Activated naive CD8-positive, alpha-beta T cell treated with anti-CD3 and anti-CD28 coated beads, Interleukin-2, amount 50 U/mL, for 24 hours (primary cell): ENCODE data around the gene MAPK6.

Experiments used
- ATAC-seq: fragments of 150-1000 bp; cut with Tn5 transposase; one replicate; pipeline ENCODE4 v1.10.0; 2021
- DNase-seq: peaks from one replicate; pipeline ENCODE4 v3.0.0; 2021
- H3K27ac Mint-ChIP-seq: one replicate; pipeline ENCODE4 v1.8.0; 2021; ENCODE audit warnings: mild to moderate bottlenecking, mixed read lengths
- H3K27me3 Mint-ChIP-seq: one replicate; pipeline ENCODE4 v1.8.0; 2021; ENCODE audit warnings: mixed read lengths
- H3K36me3 Mint-ChIP-seq: one replicate; pipeline ENCODE4 v1.8.0; 2021; ENCODE audit warnings: low read depth, mixed read lengths
- H3K4me1 Mint-ChIP-seq: one replicate; pipeline ENCODE4 v1.8.0; 2021; ENCODE audit warnings: mixed read lengths
- H3K4me3 Mint-ChIP-seq: one replicate; pipeline ENCODE4 v1.8.0; 2021; ENCODE audit warnings: mild to moderate bottlenecking, moderate library complexity, mixed read lengths
- H3K9me3 Mint-ChIP-seq: one replicate; pipeline ENCODE4 v1.8.0; 2021; ENCODE audit warnings: mixed read lengths

Gene MAPK6

GRCh38 chr15:52105846-52106245 lies 86.8 kb downstream of the MAPK6 start:
- H3K9me3 Mint-ChIP-seq = no peaks in the 10 kb centered on the region
- no peak overlapping the region for H3K27ac Mint-ChIP-seq
- H3K4me1 Mint-ChIP-seq = peaks cover 4% of the 10 kb centered on the region

GRCh38 chr15:52106641-52107040 lies 87.6 kb downstream of the MAPK6 start:
- Mint-ChIP-seq H3K4me3 (no peak overlapping the region), H3K27me3 (peaks cover 24% of the 10 kb centered on the region), H3K9me3 (no peaks in the 10 kb centered on the region), H3K27ac (no peak overlapping the region), H3K4me1 (peaks cover 4% of the 10 kb centered on the region), H3K36me3 (no peaks in the 10 kb centered on the region)
- no peak for DNase-seq
- no peak for ATAC-seq

More at GRCh38 chr15:52105846-52106245, 86.8 kb downstream of the MAPK6 start:
- H3K27me3 Mint-ChIP-seq = peaks cover 16% of the 10 kb centered on the region
- no peak overlapping the region for H3K4me3 Mint-ChIP-seq
- H3K36me3 Mint-ChIP-seq = no peaks in the 10 kb centered on the region
- ATAC-seq (no peak), DNase-seq (no peak)

GRCh38 chr15:52107238-52107637 lies 88.2 kb downstream of the MAPK6 start:
- Mint-ChIP-seq H3K4me3 (no peak overlapping the region), H3K27me3 (peaks cover 24% of the 10 kb centered on the region), H3K9me3 (no peaks in the 10 kb centered on the region), H3K36me3 (no peaks in the 10 kb centered on the region), H3K4me1 (peaks cover 4% of the 10 kb centered on the region), H3K27ac (no peak overlapping the region)
- ATAC-seq (no peak), DNase-seq (no peak)

GRCh38 chr15:52109559-52110451 lies 90.8 kb downstream of the MAPK6 start:
- H3K4me3 Mint-ChIP-seq = no peak overlapping the region
- H3K9me3 Mint-ChIP-seq = no peaks in the 10 kb centered on the region
- ATAC-seq (no peak), DNase-seq (no peak)
- H3K4me1 Mint-ChIP-seq = no peaks in the 10 kb centered on the region
- no peaks in the 10 kb centered on the region for H3K36me3 Mint-ChIP-seq
- H3K27me3 Mint-ChIP-seq = peaks cover 27% of the 10 kb centered on the region
- no peak overlapping the region for H3K27ac Mint-ChIP-seq

- H3K27ac Mint-ChIP-seq = no peak overlapping the region
- no peak overlapping the region for H3K4me3 Mint-ChIP-seq
- no peaks in the 10 kb centered on the region for H3K36me3 Mint-ChIP-seq
- DNase-seq (no peak), ATAC-seq (no peak)
- H3K9me3 Mint-ChIP-seq = no peaks in the 10 kb centered on the region
- peaks cover 27% of the 10 kb centered on the region for H3K27me3 Mint-ChIP-seq
- H3K4me1 Mint-ChIP-seq = peaks cover 8% of the 10 kb centered on the region
These were observed 92.6 kb downstream of the MAPK6 start for GRCh38 chr15:52111517-52112202.

GRCh38 chr15:52112203-52112750 lies 93.3 kb downstream of the MAPK6 start:
- Mint-ChIP-seq H3K4me3 (peak overlapping the region; percentile 61), H3K36me3 (no peaks in the 10 kb centered on the region), H3K27ac (no peak overlapping the region), H3K9me3 (no peaks in the 10 kb centered on the region), H3K27me3 (peaks cover 27% of the 10 kb centered on the region), H3K4me1 (peaks cover 8% of the 10 kb centered on the region)
- DNase-seq = peak; percentile 33
- ATAC-seq = peak; percentile 69

GRCh38 chr15:52113235-52113634 lies 94.2 kb downstream of the MAPK6 start:
- no peak overlapping the region for H3K27ac Mint-ChIP-seq
- ATAC-seq (no peak), DNase-seq (no peak)

GRCh38 chr15:52113708-52114107 lies 94.7 kb downstream of the MAPK6 start:
- no peak for DNase-seq
- no peak overlapping the region for H3K4me3 Mint-ChIP-seq
- ATAC-seq = no peak
- H3K9me3 Mint-ChIP-seq = no peaks in the 10 kb centered on the region
- peaks cover 8% of the 10 kb centered on the region for H3K4me1 Mint-ChIP-seq
- H3K36me3 Mint-ChIP-seq = no peaks in the 10 kb centered on the region
- no peak overlapping the region for H3K27ac Mint-ChIP-seq
- H3K27me3 Mint-ChIP-seq = peaks cover 25% of the 10 kb centered on the region

More at GRCh38 chr15:52113235-52113634, 94.2 kb downstream of the MAPK6 start:
- H3K4me3 Mint-ChIP-seq = no peak overlapping the region
- H3K4me1 Mint-ChIP-seq = peaks cover 8% of the 10 kb centered on the region
- no peaks in the 10 kb centered on the region for H3K36me3 Mint-ChIP-seq
- no peaks in the 10 kb centered on the region for H3K9me3 Mint-ChIP-seq
- peaks cover 27% of the 10 kb centered on the region for H3K27me3 Mint-ChIP-seq

- DNase-seq = no peak
- Mint-ChIP-seq H3K4me1 (peaks cover 8% of the 10 kb centered on the region), H3K9me3 (no peaks in the 10 kb centered on the region), H3K27ac (no peak overlapping the region), H3K4me3 (no peak overlapping the region), H3K36me3 (no peaks in the 10 kb centered on the region), H3K27me3 (peaks cover 20% of the 10 kb centered on the region)
- no peak for ATAC-seq
These were observed 95.4 kb downstream of the MAPK6 start for GRCh38 chr15:52114261-52115055.

GRCh38 chr15:52115598-52116427 lies 96.8 kb downstream of the MAPK6 start:
- H3K27ac Mint-ChIP-seq = no peak overlapping the region
- H3K4me3 Mint-ChIP-seq = no peak overlapping the region
- no peaks in the 10 kb centered on the region for H3K9me3 Mint-ChIP-seq
- ATAC-seq (no peak), DNase-seq (no peak)
- peaks cover 11% of the 10 kb centered on the region for H3K27me3 Mint-ChIP-seq
- no peaks in the 10 kb centered on the region for H3K36me3 Mint-ChIP-seq
- peaks cover 8% of the 10 kb centered on the region for H3K4me1 Mint-ChIP-seq
